SH-SY5Y (cell line): Measurements from ENCODE around the gene ARAF.

Experiments used
- GATA2 ChIP-seq: IDR thresholded peaks from 2 replicates; pipeline ENCODE4 v1.6.1; 2011; ENCODE audit warnings: mild to moderate bottlenecking, low read depth, low read length
- GATA3 ChIP-seq: IDR thresholded peaks from 2 replicates; pipeline ENCODE4 v1.6.1; 2011; ENCODE audit warnings: low read depth, mild to moderate bottlenecking, low read length, moderate library complexity

Gene ARAF

GRCh38 chrX:47560179-47560933 is 649 bp upstream of the ARAF start:
- TF ChIP-seq GATA2 (no peak), GATA3 (no peak)

DNA sequence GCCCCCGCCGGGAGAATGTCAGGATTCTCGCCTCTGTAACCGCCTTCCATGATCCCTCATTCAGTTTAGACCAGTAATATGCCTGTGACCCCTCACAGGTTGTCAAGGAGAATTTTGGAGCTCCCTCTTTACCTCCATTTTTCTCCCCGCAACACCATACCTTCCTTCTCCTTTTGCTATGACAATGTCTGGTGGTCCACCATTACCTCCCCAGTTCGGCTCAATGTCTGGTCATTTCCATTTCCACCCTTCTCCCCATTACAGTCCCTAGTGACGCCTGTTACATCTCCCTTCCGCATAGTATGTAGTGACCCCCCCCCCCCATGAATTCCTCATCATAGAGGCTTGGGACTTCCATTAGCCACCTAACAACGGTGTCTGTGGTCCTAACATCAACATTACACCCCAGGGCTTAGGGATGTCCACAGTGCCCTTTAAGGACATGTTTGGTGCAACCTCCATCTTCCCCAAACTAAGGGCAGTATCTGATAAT is 700 bp downstream of the ARAF start:
- TF ChIP-seq GATA3 (no peak), GATA2 (no peak)

GRCh38 chrX:47562615-47563243 is 1.7 kb downstream of the ARAF start:
- TF ChIP-seq GATA3 (no peak), GATA2 (no peak)

- TF ChIP-seq GATA2 (no peak), GATA3 (no peak)
These were observed 2.9 kb downstream of the ARAF start for GRCh38 chrX:47563801-47564315.

DNA sequence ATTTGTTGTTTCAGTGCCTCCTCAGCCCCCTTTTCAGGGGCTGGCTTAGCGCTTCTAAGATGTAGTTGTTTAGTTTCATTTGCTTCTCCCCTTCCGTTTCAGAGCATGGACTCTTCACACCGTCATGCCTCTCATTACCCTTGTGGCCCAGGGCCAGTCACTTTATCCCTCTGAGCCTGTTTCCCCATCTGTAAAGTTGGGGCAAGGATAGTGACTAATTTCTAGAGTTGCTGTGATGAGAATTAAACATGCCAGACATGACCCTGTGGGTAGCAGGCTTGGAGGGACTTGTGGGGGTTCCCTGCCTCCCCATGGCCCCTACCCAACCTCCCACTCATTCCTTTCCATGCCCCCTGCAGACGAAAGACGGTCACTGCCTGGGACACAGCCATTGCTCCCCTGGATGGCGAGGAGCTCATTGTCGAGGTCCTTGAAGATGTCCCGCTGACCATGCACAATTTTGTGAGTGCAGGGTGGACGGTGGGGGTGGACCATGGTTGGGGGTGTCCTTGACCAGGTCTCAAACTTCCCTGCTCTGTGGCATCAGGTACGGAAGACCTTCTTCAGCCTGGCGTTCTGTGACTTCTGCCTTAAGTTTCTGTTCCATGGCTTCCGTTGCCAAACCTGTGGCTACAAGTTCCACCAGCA is 3.6 kb downstream of the ARAF start:
- no peak for TF ChIP-seq GATA2
- TF ChIP-seq GATA3 = no peak

- TF ChIP-seq GATA2 = no peak
- TF ChIP-seq GATA3 = no peak
These were observed 5.8 kb downstream of the ARAF start for GRCh38 chrX:47566841-47567240.

- no peak for TF ChIP-seq GATA3
- no peak for TF ChIP-seq GATA2
These were observed 7.8 kb downstream of the ARAF start for GRCh38 chrX:47568656-47569295.

GRCh38 chrX:47570794-47571193 is 9.8 kb downstream of the ARAF start:
- TF ChIP-seq GATA2 (no peak), GATA3 (no peak)

DNA sequence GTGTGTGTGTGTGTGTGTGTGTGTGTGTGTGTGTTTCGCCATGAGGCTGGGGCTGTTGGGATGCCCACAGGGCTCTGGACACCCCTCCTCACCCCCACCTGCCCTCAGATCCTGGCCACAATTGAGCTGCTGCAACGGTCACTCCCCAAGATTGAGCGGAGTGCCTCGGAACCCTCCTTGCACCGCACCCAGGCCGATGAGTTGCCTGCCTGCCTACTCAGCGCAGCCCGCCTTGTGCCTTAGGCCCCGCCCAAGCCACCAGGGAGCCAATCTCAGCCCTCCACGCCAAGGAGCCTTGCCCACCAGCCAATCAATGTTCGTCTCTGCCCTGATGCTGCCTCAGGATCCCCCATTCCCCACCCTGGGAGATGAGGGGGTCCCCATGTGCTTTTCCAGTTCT is 10.2 kb downstream of the ARAF start:
- TF ChIP-seq GATA3 (no peak), GATA2 (no peak)

DNA sequence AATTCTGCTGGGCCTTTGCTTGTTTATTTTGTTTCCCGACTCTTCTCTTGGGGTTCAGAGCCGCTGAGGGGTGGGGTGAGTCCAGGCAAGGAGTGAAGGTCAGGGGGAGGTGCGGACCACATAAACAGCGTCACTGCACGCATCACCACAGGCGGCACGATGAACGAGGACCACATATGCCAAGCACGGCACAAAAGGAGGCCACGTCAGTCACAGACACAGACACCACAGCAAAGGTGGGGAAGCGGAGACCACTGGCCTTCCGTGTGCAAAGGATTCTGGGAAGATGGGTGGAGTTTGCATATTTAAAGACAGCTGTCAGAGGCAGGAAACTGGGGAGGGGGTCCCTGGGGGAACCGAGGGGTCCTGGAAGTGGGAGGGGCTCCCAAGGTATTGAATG is 10.9 kb downstream of the ARAF start:
- no peak for TF ChIP-seq GATA3
- no peak for TF ChIP-seq GATA2

DNA sequence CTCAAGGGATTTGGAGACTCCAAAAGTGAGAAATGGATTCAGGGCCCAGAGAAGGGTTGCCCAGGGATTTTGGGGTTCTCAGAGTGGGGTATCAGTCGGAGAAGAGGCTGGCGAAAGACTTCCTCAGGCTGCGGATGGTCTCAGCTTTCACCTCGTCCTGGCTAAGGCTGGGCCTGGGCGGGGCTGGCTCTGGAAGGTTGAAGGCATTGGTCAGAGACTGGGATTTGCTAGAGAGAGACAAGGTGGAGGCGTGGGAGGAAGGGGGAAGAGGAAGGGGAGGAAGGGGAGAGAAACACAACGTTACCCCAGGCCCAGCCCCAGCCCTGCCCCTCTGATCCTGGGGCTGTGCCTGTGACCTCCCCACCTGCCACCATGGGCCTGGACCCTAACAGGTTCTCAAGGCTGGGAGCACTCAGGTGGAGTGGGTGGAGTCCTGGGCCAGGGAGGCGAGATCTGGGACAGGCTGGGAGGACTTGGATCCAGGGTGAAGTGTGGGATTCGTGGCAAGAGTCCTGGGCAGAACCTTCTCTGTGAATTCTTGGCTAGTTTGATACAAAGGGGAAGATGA is 11.9 kb downstream of the ARAF start:
- TF ChIP-seq GATA3 (no peak), GATA2 (no peak)

DNA sequence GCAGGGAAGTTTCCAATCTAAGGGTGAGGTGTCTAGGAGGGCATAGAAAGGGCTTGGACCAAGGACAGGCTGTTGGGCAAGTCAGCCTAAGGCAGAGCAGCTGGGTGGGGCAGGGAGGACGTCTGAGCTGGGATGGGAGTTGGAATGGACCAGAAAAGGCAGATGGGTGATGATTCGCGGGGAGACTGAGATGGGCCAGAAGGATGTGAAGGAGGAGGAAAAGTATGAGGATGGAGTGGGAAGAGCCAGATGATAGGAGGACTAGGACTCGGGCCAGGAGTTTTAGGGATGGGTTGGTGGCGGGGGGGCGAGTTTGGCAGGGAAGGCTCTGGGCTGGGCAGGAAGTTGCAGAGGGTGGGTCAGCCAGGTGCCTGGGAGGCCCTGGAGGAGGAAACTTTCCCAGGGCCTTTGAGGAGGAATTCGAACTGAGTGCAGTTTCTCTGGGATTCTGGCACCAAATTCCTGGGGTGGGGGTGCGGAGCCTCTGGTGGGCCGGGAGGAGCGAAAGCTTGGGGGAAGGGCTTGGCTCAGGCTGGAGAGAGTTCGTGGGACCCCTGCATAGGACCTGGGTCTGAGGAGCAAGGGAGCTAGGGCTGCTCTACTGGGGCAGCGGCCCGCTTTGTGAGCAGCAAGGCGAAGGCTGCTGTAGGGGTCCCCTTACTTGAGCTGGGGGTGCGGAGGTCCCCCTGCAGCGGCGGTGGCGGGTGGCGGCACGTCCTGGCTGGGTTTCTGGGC is 12.5 kb downstream of the ARAF start:
- TF ChIP-seq GATA3 (no peak), GATA2 (no peak)

DNA sequence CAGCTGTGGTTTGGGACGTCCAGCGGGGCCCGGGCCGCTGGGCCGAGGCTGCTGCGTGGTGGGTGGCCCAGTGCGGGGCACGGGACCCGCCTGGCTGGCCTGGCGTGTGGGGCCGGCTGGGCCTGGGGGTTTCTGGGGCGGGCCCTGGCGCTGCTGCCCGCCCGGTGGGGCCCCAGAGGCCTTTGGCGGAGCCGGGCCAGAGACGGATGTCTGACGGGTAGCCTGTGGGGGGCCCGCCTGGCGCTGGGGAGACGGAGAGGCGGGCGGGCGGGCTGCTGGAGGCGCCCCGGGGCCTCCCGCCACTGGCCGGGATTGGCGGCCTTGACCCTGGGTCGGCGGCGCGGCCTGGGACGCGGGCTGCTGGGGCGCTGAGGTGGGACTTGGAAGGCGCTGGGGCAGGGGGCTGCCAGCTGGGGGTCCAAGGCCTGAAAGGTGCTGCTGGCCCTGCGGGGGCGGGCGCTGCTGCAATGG is 13.1 kb downstream of the ARAF start:
- TF ChIP-seq GATA3 = no peak
- no peak for TF ChIP-seq GATA2
